ENCODE measurements around the gene RPAP3. TPM values are rescaled to one million over a fixed set of nuclear protein-coding genes. Genes with fewer than 3 reads are reported as not detected.

Gene RPAP3
- polyA plus RNA-seq, 4 donors, result 8.7 to 25.6 (median 14.4) TPM

DNA sequence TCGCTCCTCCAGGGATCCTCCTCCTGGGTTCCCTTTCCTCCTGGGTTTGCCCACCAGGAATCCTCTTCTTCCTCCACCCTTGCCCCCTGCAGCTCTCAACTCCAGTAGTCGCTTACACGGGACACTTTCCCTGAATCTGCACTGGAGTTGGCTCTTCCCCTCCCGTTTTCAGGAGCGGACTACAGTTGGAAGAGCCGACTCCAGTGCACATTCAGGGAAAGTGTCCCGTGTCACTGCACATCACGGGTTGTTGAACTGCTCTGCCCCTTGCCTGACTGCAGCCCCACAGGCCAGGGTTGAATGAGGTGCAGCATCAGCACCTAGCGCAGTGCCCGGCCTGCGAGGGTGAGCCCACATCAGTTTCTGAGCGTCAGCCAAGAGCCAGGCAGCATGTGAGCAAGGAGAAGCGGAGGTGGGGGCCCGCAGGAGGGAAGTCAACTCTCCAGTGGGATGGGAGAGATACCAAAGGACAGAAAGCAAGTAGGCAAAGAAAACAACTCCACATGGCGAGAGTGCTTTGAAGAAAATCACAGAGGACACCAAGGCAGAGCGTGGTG, 39.7 kb upstream of the RPAP3 start:
- H3K27ac ChIP-seq (ENCODE audit: low read depth in 1 of 3, low read length in 2 of 3), result no peak overlapping the region
- peaks cover 0 to 15% (median 0%) of the 10 kb centered on the region in 3 donors for H3K36me3 ChIP-seq (ENCODE audit: control insufficient read depth in 3 of 3, insufficient read depth in 2 of 3, low read depth in 1 of 3, low read length in 3 of 3)
- H3K27me3 ChIP-seq (ENCODE audit: control insufficient read depth in 3 of 3, insufficient read depth in 3 of 3, low read length in 3 of 3), result no peaks in the 10 kb centered on the region
- H3K4me3 ChIP-seq (ENCODE audit: low read depth in 1 of 3, low read length in 3 of 3), result no peak overlapping the region
- WGBS, 3 donors, result 86 to 91% (median 90%) methylated on average over 16 of the region's 16 CpGs
- peaks cover 0 to 9% (median 0%) of the 10 kb centered on the region in 3 donors for H3K4me1 ChIP-seq (ENCODE audit: control insufficient read depth in 3 of 3, insufficient read depth in 2 of 3, low read depth in 1 of 3, low read length in 2 of 3)
- no peak for DNase-seq
- no peaks in the 10 kb centered on the region for H3K9me3 ChIP-seq (ENCODE audit: control insufficient read depth in 2 of 2, insufficient read depth in 1 of 2, low read depth in 1 of 2, low read length in 1 of 2)
- no peak for FAIRE-seq

- no peaks in the 10 kb centered on the region for H3K27me3 ChIP-seq (ENCODE audit: control insufficient read depth in 3 of 3, insufficient read depth in 3 of 3, low read length in 3 of 3)
- H3K9me3 ChIP-seq (ENCODE audit: control insufficient read depth in 2 of 2, insufficient read depth in 1 of 2, low read depth in 1 of 2, low read length in 1 of 2), result no peaks in the 10 kb centered on the region
- FAIRE-seq, result no peak
- peaks cover 0 to 13% (median 0%) of the 10 kb centered on the region in 3 donors for H3K36me3 ChIP-seq (ENCODE audit: control insufficient read depth in 3 of 3, insufficient read depth in 2 of 3, low read depth in 1 of 3, low read length in 3 of 3)
- H3K4me1 ChIP-seq (ENCODE audit: control insufficient read depth in 3 of 3, insufficient read depth in 2 of 3, low read depth in 1 of 3, low read length in 2 of 3), result peaks cover 0 to 9% (median 0%) of the 10 kb centered on the region in 3 donors
- H3K4me3 ChIP-seq (ENCODE audit: low read depth in 1 of 3, low read length in 3 of 3), result no peak overlapping the region
- DNase-seq, result no peak
- no peak overlapping the region for H3K27ac ChIP-seq (ENCODE audit: low read depth in 1 of 3, low read length in 2 of 3)
- WGBS, 3 donors, result 77 to 84% (median 82%) methylated on average over 8 of the region's 8 CpGs
Observed at GRCh38 chr12:47744778-47745436, 39.1 kb upstream of the RPAP3 start.

DNA sequence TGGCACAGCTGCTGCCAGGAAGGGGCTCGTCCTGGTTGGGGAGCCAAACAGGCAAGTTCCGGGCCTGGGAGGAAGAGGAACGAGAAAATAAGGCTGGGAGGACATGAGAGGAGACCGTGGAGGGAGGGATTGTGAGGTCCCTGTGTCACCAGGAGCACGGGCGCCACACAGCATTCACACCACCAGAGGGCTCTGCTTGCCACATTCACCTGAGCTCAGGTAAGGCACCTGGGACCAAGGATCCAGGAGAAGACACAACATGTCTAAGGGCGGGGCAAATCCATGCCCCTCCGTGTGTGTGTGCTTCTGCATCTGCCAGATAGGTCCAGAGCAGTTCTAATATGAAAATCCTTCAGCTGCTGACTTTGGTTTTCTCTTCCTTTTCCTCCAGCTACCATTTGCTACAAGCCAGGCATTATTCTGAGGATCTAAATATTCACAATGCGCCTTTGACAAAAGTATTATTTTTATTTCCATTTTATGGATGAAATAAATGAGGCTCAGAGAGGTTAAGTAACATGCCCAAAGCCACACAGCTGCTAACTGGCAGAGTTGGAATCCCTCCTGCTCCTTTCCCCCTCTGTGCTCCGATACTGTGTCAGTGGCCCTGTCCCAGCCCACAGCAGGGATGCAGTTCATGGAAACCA, 38.3 kb upstream of the RPAP3 start:
- peaks cover 0 to 9% (median 0%) of the 10 kb centered on the region in 3 donors for H3K4me1 ChIP-seq (ENCODE audit: control insufficient read depth in 3 of 3, insufficient read depth in 2 of 3, low read depth in 1 of 3, low read length in 2 of 3)
- no peaks in the 10 kb centered on the region for H3K9me3 ChIP-seq (ENCODE audit: control insufficient read depth in 2 of 2, insufficient read depth in 1 of 2, low read depth in 1 of 2, low read length in 1 of 2)
- no peak overlapping the region for H3K4me3 ChIP-seq (ENCODE audit: low read depth in 1 of 3, low read length in 3 of 3)
- no peak overlapping the region for H3K27ac ChIP-seq (ENCODE audit: low read depth in 1 of 3, low read length in 2 of 3)
- FAIRE-seq (no peak), DNase-seq (peak; percentile 81 to 83)
- H3K27me3 ChIP-seq (ENCODE audit: control insufficient read depth in 3 of 3, insufficient read depth in 3 of 3, low read length in 3 of 3), result no peaks in the 10 kb centered on the region
- 28 to 49% (median 34%) methylated on average over 10 of the region's 10 CpGs for WGBS, 3 donors
- H3K36me3 ChIP-seq (ENCODE audit: control insufficient read depth in 3 of 3, insufficient read depth in 2 of 3, low read depth in 1 of 3, low read length in 3 of 3), result peaks cover 0 to 12% (median 0%) of the 10 kb centered on the region in 3 donors

DNA sequence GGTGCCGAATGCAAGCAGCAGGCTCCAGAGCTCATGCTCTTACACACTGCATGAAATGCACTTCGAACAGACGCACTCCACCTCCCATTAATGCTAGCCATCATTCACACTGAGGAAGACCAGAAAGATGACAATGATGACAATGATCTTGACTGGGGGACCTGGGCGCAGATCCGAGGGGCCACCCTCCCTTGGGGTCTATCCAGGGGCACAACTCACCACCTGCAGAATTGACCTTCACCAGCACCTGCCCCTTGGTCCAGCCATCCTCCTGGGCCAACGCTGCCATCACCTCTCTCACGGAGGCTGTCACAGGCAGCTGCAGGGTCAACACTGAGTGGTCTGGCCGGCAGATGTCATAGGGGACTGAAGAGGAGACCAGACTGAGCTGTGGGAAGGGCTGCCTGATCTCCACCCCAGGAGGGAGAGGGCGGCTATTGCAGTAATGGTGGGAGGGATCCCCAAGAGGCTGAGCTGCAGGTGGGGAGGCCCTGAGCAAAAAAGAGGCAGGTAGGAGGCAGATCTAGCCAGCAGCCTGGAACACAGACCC, 37.6 kb upstream of the RPAP3 start:
- no peak for DNase-seq
- no peaks in the 10 kb centered on the region for H3K27me3 ChIP-seq (ENCODE audit: control insufficient read depth in 3 of 3, insufficient read depth in 3 of 3, low read length in 3 of 3)
- FAIRE-seq, result no peak
- peaks cover 0 to 10% (median 0%) of the 10 kb centered on the region in 3 donors for H3K36me3 ChIP-seq (ENCODE audit: control insufficient read depth in 3 of 3, insufficient read depth in 2 of 3, low read depth in 1 of 3, low read length in 3 of 3)
- no peaks in the 10 kb centered on the region for H3K9me3 ChIP-seq (ENCODE audit: control insufficient read depth in 2 of 2, insufficient read depth in 1 of 2, low read depth in 1 of 2, low read length in 1 of 2)
- H3K4me1 ChIP-seq (ENCODE audit: control insufficient read depth in 3 of 3, insufficient read depth in 2 of 3, low read depth in 1 of 3, low read length in 2 of 3), result peaks cover 0 to 9% (median 0%) of the 10 kb centered on the region in 3 donors
- no peak overlapping the region for H3K27ac ChIP-seq (ENCODE audit: low read depth in 1 of 3, low read length in 2 of 3)
- no peak overlapping the region for H3K4me3 ChIP-seq (ENCODE audit: low read depth in 1 of 3, low read length in 3 of 3)
- WGBS, 3 donors, result 56 to 83% (median 60%) methylated on average over 9 of the region's 9 CpGs

- H3K36me3 ChIP-seq (ENCODE audit: control insufficient read depth in 3 of 3, insufficient read depth in 2 of 3, low read depth in 1 of 3, low read length in 3 of 3), result peaks cover 0 to 6% (median 0%) of the 10 kb centered on the region in 3 donors
- H3K27ac ChIP-seq (ENCODE audit: low read depth in 1 of 3, low read length in 2 of 3), result no peak overlapping the region
- H3K9me3 ChIP-seq (ENCODE audit: control insufficient read depth in 2 of 2, insufficient read depth in 1 of 2, low read depth in 1 of 2, low read length in 1 of 2), result no peaks in the 10 kb centered on the region
- H3K4me1 ChIP-seq (ENCODE audit: control insufficient read depth in 3 of 3, insufficient read depth in 2 of 3, low read depth in 1 of 3, low read length in 2 of 3), result peaks cover 0 to 9% (median 0%) of the 10 kb centered on the region in 3 donors
- H3K27me3 ChIP-seq (ENCODE audit: control insufficient read depth in 3 of 3, insufficient read depth in 3 of 3, low read length in 3 of 3), result no peaks in the 10 kb centered on the region
- FAIRE-seq (no peak), DNase-seq (peak; percentile 51 to 56)
- 54 to 69% (median 54%) methylated on average over 6 to 7 of the region's 7 CpGs for WGBS, 3 donors
- H3K4me3 ChIP-seq (ENCODE audit: low read depth in 1 of 3, low read length in 3 of 3), result no peak overlapping the region
Observed at GRCh38 chr12:47742253-47742825, 36.5 kb upstream of the RPAP3 start.

DNA sequence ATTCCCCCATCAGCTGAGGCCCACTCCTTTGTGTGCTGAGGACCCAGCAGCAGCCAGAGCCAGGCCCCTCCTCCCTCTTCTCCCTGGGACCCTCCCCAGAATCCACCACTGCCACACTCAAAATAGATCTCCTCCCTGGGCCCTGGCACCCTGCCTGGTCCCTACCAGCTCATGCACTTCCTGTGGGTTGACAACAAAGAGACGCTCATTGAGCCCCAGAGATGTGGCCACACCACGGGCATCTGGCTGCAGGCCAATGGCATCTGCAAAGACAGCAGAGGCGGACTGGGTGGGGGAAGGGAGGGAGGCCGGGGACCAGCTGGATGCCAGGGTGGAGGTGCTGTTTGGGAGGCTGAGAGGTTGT, 35.5 kb upstream of the RPAP3 start:
- Histone ChIP-seq H3K4me3 (ENCODE audit: low read depth in 1 of 3, low read length in 3 of 3) (no peak overlapping the region), H3K9me3 (ENCODE audit: control insufficient read depth in 2 of 2, insufficient read depth in 1 of 2, low read depth in 1 of 2, low read length in 1 of 2) (no peaks in the 10 kb centered on the region), H3K27me3 (ENCODE audit: control insufficient read depth in 3 of 3, insufficient read depth in 3 of 3, low read length in 3 of 3) (no peaks in the 10 kb centered on the region), H3K36me3 (ENCODE audit: control insufficient read depth in 3 of 3, insufficient read depth in 2 of 3, low read depth in 1 of 3, low read length in 3 of 3) (peaks cover 0 to 1% (median 0%) of the 10 kb centered on the region in 3 donors), H3K27ac (ENCODE audit: low read depth in 1 of 3, low read length in 2 of 3) (peak overlapping the region in 1 of 3 donors; percentile 42), H3K4me1 (ENCODE audit: control insufficient read depth in 3 of 3, insufficient read depth in 2 of 3, low read depth in 1 of 3, low read length in 2 of 3) (peaks cover 0 to 9% (median 0%) of the 10 kb centered on the region in 3 donors)
- 2 to 18% (median 7%) methylated on average over 4 of the region's 4 CpGs for WGBS, 3 donors
- FAIRE-seq (no peak), DNase-seq (peak; percentile 30 to 58)

DNA sequence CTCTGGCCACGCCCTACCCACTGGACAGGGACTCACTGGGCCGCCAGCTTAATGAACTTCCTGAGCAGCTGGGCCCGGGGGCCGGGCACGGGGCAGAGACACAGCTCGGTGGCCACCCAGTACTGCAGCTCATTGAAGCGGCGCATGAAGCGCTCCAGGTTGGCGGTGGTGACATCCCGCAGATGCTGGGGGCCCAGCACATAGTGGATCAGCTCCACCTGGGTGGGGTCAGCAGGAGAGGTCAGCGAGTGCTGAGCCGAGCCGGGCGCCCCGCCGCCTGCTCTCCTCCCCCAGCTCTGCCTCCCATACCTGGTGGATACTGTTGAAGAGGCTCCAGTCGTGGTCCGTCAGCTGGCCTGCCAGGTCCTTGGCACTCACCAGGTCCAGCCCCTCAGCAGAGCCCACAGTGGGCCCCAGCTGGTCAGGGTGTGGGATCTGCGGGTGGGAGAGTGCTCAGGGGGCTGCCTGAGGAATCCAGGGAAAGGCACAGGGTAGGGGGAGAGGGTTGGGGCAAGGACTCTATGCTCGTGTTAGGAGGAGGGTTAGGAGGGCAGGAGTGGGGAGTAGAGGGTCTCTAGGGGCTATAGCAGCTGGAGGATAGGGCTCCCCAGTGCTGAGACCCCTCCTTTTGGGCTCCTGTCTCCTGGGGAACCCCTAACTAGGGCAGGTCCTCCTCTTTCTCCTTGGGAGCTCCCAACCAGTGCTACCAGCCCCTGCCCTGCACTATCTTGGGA, 34.9 kb upstream of the RPAP3 start:
- WGBS, 3 donors, result 39 to 70% (median 49%) methylated on average over 19 to 21 of the region's 21 CpGs
- DNase-seq (no peak), FAIRE-seq (no peak)
- Histone ChIP-seq H3K4me1 (ENCODE audit: control insufficient read depth in 3 of 3, insufficient read depth in 2 of 3, low read depth in 1 of 3, low read length in 2 of 3) (peaks cover 0 to 11% (median 2%) of the 10 kb centered on the region in 3 donors), H3K27me3 (ENCODE audit: control insufficient read depth in 3 of 3, insufficient read depth in 3 of 3, low read length in 3 of 3) (no peaks in the 10 kb centered on the region), H3K36me3 (ENCODE audit: control insufficient read depth in 3 of 3, insufficient read depth in 2 of 3, low read depth in 1 of 3, low read length in 3 of 3) (no peaks in the 10 kb centered on the region), H3K4me3 (ENCODE audit: low read depth in 1 of 3, low read length in 3 of 3) (no peak overlapping the region), H3K9me3 (ENCODE audit: control insufficient read depth in 2 of 2, insufficient read depth in 1 of 2, low read depth in 1 of 2, low read length in 1 of 2) (no peaks in the 10 kb centered on the region), H3K27ac (ENCODE audit: low read depth in 1 of 3, low read length in 2 of 3) (peak overlapping the region in 1 of 3 donors; percentile 42)

GRCh38 chr12:47739979-47740378, 34.1 kb upstream of the RPAP3 start:
- 34 to 54% (median 43%) methylated on average over 12 of the region's 12 CpGs for WGBS, 3 donors
- DNase-seq (peak in 1 of 2 donors; percentile 69), FAIRE-seq (no peak)
- H3K4me3 ChIP-seq (ENCODE audit: low read depth in 1 of 3, low read length in 3 of 3), result no peak overlapping the region
- H3K27ac ChIP-seq (ENCODE audit: low read depth in 1 of 3, low read length in 2 of 3), result peak overlapping the region in 2 of 3 donors; percentile 15 to 17
- H3K9me3 ChIP-seq (ENCODE audit: control insufficient read depth in 2 of 2, insufficient read depth in 1 of 2, low read depth in 1 of 2, low read length in 1 of 2), result no peaks in the 10 kb centered on the region
- peaks cover 0 to 15% (median 4%) of the 10 kb centered on the region in 3 donors for H3K4me1 ChIP-seq (ENCODE audit: control insufficient read depth in 3 of 3, insufficient read depth in 2 of 3, low read depth in 1 of 3, low read length in 2 of 3)
- no peaks in the 10 kb centered on the region for H3K27me3 ChIP-seq (ENCODE audit: control insufficient read depth in 3 of 3, insufficient read depth in 3 of 3, low read length in 3 of 3)
- no peaks in the 10 kb centered on the region for H3K36me3 ChIP-seq (ENCODE audit: control insufficient read depth in 3 of 3, insufficient read depth in 2 of 3, low read depth in 1 of 3, low read length in 3 of 3)
